Measurements from ENCODE around the gene RP9.

DNA sequence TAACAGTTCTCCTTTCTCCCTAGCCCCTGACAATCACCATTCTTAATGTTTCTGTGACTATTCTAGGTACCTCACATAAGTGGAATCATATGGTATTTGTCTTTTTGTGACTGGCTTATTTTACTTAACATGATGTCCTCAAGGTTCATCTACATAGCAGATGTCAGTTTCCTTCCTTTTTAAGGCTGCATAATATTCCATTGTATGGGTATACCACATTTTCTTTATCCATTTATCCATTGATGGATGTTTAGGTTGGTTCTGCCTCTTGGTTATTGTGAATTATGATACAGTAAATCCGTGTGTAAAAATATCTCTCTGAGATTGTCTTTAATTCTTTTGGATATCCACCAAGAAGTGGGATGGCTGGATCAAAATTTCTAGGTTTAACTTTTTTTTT, 33.4 kb upstream of the RP9 start:
- TF ChIP-seq, protein P1, sequence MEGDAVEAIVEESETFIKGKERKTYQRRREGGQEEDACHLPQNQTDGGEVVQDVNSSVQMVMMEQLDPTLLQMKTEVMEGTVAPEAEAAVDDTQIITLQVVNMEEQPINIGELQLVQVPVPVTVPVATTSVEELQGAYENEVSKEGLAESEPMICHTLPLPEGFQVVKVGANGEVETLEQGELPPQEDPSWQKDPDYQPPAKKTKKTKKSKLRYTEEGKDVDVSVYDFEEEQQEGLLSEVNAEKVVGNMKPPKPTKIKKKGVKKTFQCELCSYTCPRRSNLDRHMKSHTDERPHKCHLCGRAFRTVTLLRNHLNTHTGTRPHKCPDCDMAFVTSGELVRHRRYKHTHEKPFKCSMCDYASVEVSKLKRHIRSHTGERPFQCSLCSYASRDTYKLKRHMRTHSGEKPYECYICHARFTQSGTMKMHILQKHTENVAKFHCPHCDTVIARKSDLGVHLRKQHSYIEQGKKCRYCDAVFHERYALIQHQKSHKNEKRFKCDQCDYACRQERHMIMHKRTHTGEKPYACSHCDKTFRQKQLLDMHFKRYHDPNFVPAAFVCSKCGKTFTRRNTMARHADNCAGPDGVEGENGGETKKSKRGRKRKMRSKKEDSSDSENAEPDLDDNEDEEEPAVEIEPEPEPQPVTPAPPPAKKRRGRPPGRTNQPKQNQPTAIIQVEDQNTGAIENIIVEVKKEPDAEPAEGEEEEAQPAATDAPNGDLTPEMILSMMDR (IDR thresholded peaks at IDR 0.05), result no peak
- no peak for TF ChIP-seq EZH2 (IDR thresholded peaks at IDR 0.05)
- TF ChIP-seq EZH2phosphoT487 (IDR thresholded peaks at IDR 0.05), result no peak
